Osteocyte (in vitro differentiated cells): ENCODE measurements around the gene CCDC188. TPM values are rescaled to one million over a fixed set of nuclear protein-coding genes. Genes with fewer than 3 reads are reported as not detected.

Source experiments
- DNase-seq: peaks from one replicate; pipeline ENCODE4 v3.0.0; 2021; ENCODE audit warnings: mixed read lengths; ENCODE audit not compliant: unreplicated experiment; ENCODE audit errors: extremely low spot score
- H3K27ac Mint-ChIP-seq: one replicate; pipeline ENCODE4 v1.8.0; 2021; ENCODE audit warnings: mild to moderate bottlenecking, mixed read lengths; ENCODE audit not compliant: unreplicated experiment
- H3K27me3 Mint-ChIP-seq: one replicate; pipeline ENCODE4 v1.8.0; 2021; ENCODE audit warnings: mixed read lengths; ENCODE audit not compliant: unreplicated experiment
- H3K36me3 Mint-ChIP-seq: one replicate; pipeline ENCODE4 v1.8.0; 2021; ENCODE audit warnings: mixed read lengths; ENCODE audit not compliant: unreplicated experiment
- H3K4me1 Mint-ChIP-seq: one replicate; pipeline ENCODE4 v1.8.0; 2021; ENCODE audit warnings: mixed read lengths; ENCODE audit not compliant: unreplicated experiment
- H3K4me3 Mint-ChIP-seq: one replicate; pipeline ENCODE4 v1.8.0; 2021; ENCODE audit warnings: mild to moderate bottlenecking, moderate library complexity, mixed read lengths; ENCODE audit not compliant: unreplicated experiment
- H3K9me3 Mint-ChIP-seq: one replicate; pipeline ENCODE4 v1.8.0; 2021; ENCODE audit warnings: mixed read lengths; ENCODE audit not compliant: unreplicated experiment
- total RNA-seq: library from RNA; stranded (reverse); gene quantifications from 2 replicates; pipeline ENCODE4 v1.2.1, GENCODE V29; 2021
- TF ChIP-seq, protein P1 (sequence below): fragments of 200-600 bp; sonication (generic); IDR thresholded peaks from 2 replicates; pipeline ENCODE4 v1.5.0; 2021; ENCODE audit warnings: antibody characterized with exemption, mild to moderate bottlenecking, moderate library complexity

CCDC188 gene
- total RNA-seq, 1 donor from 2014 or later: 0.56 TPM

DNA sequence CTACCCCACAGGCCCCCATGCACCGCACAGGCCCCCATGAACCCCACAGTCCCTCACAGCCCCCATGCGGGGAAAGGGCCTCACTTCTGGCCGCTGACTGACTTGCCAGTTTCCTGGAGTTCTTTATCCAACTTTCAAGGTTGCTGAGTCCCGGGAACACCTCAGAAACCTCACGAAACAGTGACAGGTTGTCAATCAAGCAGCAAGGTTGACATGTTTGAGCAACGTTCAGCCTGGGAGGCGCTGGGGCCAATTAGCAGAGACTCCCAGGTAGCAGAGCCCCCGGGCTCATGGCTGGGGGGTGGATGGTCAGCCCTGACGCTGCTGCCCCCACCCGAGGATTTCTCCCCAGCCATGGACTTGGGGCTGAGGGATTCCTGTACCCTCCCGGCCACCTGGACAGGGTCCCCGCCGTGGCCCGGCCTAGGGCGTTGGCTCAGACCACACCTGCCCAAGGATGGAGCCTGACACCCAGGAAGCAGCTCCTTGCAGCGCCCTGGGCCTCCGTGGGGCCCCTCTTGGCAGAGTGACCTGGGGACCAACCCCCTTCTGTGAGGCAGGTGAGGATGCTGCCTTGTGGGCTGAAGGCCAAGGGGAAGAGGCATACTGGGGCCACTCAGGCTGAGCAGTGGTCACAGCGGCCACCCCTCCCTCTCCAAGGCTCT lies 33.8 kb upstream of the CCDC188 start:
- TF ChIP-seq, protein P1, sequence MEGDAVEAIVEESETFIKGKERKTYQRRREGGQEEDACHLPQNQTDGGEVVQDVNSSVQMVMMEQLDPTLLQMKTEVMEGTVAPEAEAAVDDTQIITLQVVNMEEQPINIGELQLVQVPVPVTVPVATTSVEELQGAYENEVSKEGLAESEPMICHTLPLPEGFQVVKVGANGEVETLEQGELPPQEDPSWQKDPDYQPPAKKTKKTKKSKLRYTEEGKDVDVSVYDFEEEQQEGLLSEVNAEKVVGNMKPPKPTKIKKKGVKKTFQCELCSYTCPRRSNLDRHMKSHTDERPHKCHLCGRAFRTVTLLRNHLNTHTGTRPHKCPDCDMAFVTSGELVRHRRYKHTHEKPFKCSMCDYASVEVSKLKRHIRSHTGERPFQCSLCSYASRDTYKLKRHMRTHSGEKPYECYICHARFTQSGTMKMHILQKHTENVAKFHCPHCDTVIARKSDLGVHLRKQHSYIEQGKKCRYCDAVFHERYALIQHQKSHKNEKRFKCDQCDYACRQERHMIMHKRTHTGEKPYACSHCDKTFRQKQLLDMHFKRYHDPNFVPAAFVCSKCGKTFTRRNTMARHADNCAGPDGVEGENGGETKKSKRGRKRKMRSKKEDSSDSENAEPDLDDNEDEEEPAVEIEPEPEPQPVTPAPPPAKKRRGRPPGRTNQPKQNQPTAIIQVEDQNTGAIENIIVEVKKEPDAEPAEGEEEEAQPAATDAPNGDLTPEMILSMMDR: no peak
- DNase-seq: no peak
- Mint-ChIP-seq H3K36me3 (no peaks in the 10 kb centered on the region), H3K27ac (no peak overlapping the region), H3K4me1 (no peaks in the 10 kb centered on the region), H3K27me3 (peaks cover 6% of the 10 kb centered on the region), H3K9me3 (no peaks in the 10 kb centered on the region), H3K4me3 (no peak overlapping the region)

DNA sequence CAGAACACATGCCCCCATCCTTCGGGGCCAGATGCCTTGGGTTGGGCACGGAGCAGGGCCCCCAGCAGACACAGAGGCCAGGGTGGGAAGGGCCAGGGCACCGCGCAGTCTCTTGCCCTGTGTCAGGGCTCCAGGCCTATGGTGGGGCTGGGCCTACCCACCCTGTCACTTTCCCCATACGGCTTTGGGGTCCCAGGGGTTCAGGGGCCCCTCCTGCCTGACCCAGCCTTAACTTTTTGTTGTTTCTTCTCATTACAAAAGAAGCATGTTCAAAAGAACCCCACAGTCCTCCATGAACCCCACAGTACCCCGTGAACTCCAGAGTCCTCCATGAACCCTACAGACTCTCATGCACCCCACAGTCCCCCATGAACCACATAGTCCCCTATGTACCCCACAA lies 33.0 kb upstream of the CCDC188 start:
- H3K4me3 Mint-ChIP-seq: no peak overlapping the region
- TF ChIP-seq, protein P1: no peak
- no peaks in the 10 kb centered on the region for H3K4me1 Mint-ChIP-seq
- peaks cover 6% of the 10 kb centered on the region for H3K27me3 Mint-ChIP-seq
- H3K9me3 Mint-ChIP-seq: no peaks in the 10 kb centered on the region
- H3K36me3 Mint-ChIP-seq: no peaks in the 10 kb centered on the region
- H3K27ac Mint-ChIP-seq: no peak overlapping the region
- no peak for DNase-seq

DNA sequence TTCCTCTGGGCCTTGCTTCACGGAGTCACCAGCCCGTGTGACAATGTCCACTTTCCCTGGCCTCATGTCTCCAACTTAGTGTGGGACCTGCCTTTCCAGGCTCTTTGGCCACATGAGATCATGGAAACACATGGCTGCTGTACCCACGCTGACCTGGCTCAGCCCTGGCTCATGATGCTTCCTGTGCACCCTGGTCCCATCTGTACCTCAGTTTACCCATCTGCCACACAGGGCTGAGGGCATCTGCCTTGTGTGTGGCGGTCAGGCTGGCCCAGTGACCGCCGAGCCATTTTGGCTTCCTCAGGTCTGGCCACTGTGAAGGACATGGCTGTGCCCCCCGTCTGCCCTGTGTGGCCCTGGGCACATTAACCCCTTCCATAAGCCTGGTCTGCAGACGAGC lies 32.2 kb upstream of the CCDC188 start:
- no peak overlapping the region for H3K27ac Mint-ChIP-seq

DNA sequence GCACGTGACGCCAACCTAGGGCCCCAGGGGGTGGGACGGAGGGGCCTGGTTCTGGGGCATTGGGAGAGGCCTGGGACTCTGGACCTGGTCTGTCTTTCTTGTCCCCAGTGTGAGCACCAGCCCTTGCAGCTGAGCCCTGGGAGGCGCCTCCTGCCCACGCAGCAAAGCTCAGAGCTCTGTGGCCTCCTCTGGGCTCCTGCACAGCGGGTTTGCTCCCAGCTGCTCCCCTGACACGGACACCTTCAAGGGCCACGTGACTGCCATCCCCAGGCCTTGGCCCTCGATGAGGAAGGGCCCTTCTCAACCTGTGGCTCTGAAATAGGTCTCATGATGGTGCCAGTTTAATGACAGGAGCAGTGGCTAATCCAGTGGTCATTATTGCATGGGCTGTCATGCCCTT lies 31.5 kb upstream of the CCDC188 start:
- Mint-ChIP-seq H3K4me1 (no peaks in the 10 kb centered on the region), H3K36me3 (no peaks in the 10 kb centered on the region), H3K9me3 (no peaks in the 10 kb centered on the region), H3K4me3 (no peak overlapping the region), H3K27ac (no peak overlapping the region), H3K27me3 (peaks cover 8% of the 10 kb centered on the region)
- TF ChIP-seq, protein P1: no peak
- no peak for DNase-seq

More for the DNA sequence above, 32.2 kb upstream of the CCDC188 start:
- H3K9me3 Mint-ChIP-seq: no peaks in the 10 kb centered on the region
- TF ChIP-seq, protein P1: no peak
- H3K4me3 Mint-ChIP-seq: no peak overlapping the region
- H3K27me3 Mint-ChIP-seq: peaks cover 6% of the 10 kb centered on the region
- no peaks in the 10 kb centered on the region for H3K36me3 Mint-ChIP-seq
- no peak for DNase-seq
- no peaks in the 10 kb centered on the region for H3K4me1 Mint-ChIP-seq

DNA sequence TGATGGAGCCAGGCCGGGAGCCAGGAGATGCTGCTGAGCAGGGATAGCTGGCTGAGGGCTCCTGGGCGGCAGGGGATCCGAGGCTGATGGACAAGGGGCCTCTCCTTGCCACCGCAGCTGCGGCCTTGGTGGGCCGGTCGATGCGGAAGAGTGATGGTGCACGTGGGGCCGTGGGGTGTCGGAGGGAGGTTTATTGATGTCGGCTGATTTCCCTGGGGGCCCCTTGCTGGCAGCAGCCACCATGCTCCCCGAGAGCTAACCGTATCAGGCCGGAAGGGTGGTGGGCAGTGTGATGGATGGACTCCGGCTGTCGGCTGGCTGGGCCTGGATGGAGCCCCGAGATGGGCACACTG lies 31.0 kb upstream of the CCDC188 start:
- Mint-ChIP-seq H3K4me3 (no peak overlapping the region), H3K9me3 (no peaks in the 10 kb centered on the region)
- TF ChIP-seq, protein P1: no peak

More for the DNA sequence above, 31.0 kb upstream of the CCDC188 start:
- H3K4me1 Mint-ChIP-seq: no peaks in the 10 kb centered on the region
- DNase-seq: no peak
- no peaks in the 10 kb centered on the region for H3K36me3 Mint-ChIP-seq
- no peak overlapping the region for H3K27ac Mint-ChIP-seq
- H3K27me3 Mint-ChIP-seq: peaks cover 11% of the 10 kb centered on the region
